Endodermal cell (in vitro differentiated cells): Measurements from ENCODE around the gene OR10H3. TPM values are rescaled to one million over a fixed set of nuclear protein-coding genes. Genes with fewer than 3 reads are reported as not detected.

Experiments
- DNase-seq: peaks from one replicate; pipeline ENCODE4 v3.0.0-alpha.2; 2017
- H3K27ac ChIP-seq: 2 replicates; pipeline ENCODE4 v1.5.1; 2013; ENCODE audit warnings: mild to moderate bottlenecking, low read depth, low read length, moderate library complexity
- H3K27me3 ChIP-seq: 2 replicates; pipeline ENCODE4 v1.6.1; 2013; ENCODE audit warnings: mild to moderate bottlenecking, low read length, moderate library complexity; ENCODE audit not compliant: insufficient read depth, control insufficient read depth, poor library complexity, severe bottlenecking
- H3K36me3 ChIP-seq: 2 replicates; pipeline ENCODE4 v1.7.0; 2013; ENCODE audit warnings: mild to moderate bottlenecking, low read length, moderate library complexity; ENCODE audit not compliant: control insufficient read depth, insufficient read depth
- H3K4me1 ChIP-seq: one replicate; pipeline ENCODE4 v1.7.0; 2013; ENCODE audit warnings: low read length; ENCODE audit not compliant: control insufficient read depth, insufficient read depth
- H3K4me3 ChIP-seq: 2 replicates; pipeline ENCODE4 v1.5.1; 2013; ENCODE audit warnings: mild to moderate bottlenecking, low read length, moderate library complexity
- H3K9ac ChIP-seq: 2 replicates; pipeline ENCODE4 v1.6.1; 2013; ENCODE audit warnings: mild to moderate bottlenecking, low read length, moderate library complexity; ENCODE audit not compliant: poor library complexity, severe bottlenecking; ENCODE audit errors: extremely low read depth
- H3K9me3 ChIP-seq: 2 replicates; pipeline ENCODE4 v1.6.1; 2013; ENCODE audit warnings: mild to moderate bottlenecking, low read length, moderate library complexity; ENCODE audit not compliant: control insufficient read depth
- H3K27ac Mint-ChIP-seq: 2 replicates; pipeline ENCODE4 v1.8.0; 2020; ENCODE audit warnings: mixed read lengths
- H3K27me3 Mint-ChIP-seq: 2 replicates; pipeline ENCODE4 v1.8.0; 2021; ENCODE audit warnings: mild to moderate bottlenecking, mixed read lengths; ENCODE audit not compliant: insufficient read depth
- H3K36me3 Mint-ChIP-seq: 2 replicates; pipeline ENCODE4 v1.8.0; 2020; ENCODE audit warnings: low read depth, mixed read lengths
- H3K4me1 Mint-ChIP-seq: 2 replicates; pipeline ENCODE4 v1.8.0; 2020; ENCODE audit warnings: mixed read lengths
- H3K4me3 Mint-ChIP-seq: 2 replicates; pipeline ENCODE4 v1.8.0; 2020; ENCODE audit warnings: mild to moderate bottlenecking, moderate library complexity, mixed read lengths
- H3K9me3 Mint-ChIP-seq: 2 replicates; pipeline ENCODE4 v1.8.0; 2020; ENCODE audit warnings: mild to moderate bottlenecking, mixed read lengths
- WGBS, 2 experiments: methylation state at CpG; one replicate each; pipeline versions ENCODE4 v1.1.5 to v1.1.7; 2013; ENCODE audit warnings: missing lambda C conversion rate in 2 of 2, mixed read lengths in 1 of 2; ENCODE audit not compliant: insufficient coverage in 1 of 2, insufficient read length in 1 of 2; 5-methylcytosine and 5-hydroxymethylcytosine counted together
- total RNA-seq, 2 donors: library from RNA; stranded (reverse); fragmentation: NEBNext Ultra II Directional in 1 of 2; extraction: Animal tissue kit (Norgen Biotek cat#: 25700) in 1 of 2; gene quantifications; 2 replicates in 1 of 2; 3 replicates in 1 of 2; pipeline ENCODE4 v1.2.1, GENCODE V29; 2021
- TF ChIP-seq, protein P1 (sequence below): fragments of 200-600 bp; sonication (generic); conservative IDR thresholded peaks from 2 replicates; pipeline ENCODE4 v1.5.0; 2021; ENCODE audit warnings: antibody characterized with exemption, mild to moderate bottlenecking

OR10H3 gene
- total RNA-seq, 2 donors from 2014 or later: not detected

DNA sequence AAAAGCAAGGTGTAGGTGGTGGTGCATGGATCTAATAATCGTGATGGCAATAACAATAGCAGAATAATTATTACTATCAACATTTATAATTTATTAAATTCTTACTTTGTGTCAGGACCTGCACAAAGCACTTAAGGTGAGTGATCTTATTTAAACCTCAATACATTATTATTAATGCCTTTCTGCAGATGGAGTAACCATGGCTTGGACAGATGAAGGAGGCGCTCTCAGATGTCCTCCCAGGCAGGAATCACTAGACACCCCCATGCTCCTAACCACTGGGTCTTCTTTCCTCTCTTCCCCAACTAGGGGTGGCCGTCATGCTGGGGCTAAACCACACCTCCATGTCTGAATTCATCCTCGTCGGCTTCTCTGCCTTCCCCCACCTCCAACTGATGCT, 10.1 kb upstream of the OR10H3 start, which contains the start of gene OR10H2:
Gene OR10H2, plus strand, starts transcription at position 301 of the 400 bp plus-strand sequence. Its CDS starts 20 bp downstream, at position 321.
- no peak within 1 kb of the TSS for H3K27ac Mint-ChIP-seq
- H3K36me3 Mint-ChIP-seq: no peaks in the 10 kb centered on the region
- H3K9me3 Mint-ChIP-seq: peaks cover 88% of the 10 kb centered on the region
- peaks cover 59% of the 10 kb centered on the region for H3K9me3 ChIP-seq
- H3K9ac ChIP-seq: no peak within 1 kb of the TSS
- H3K27ac ChIP-seq: no peak within 1 kb of the TSS
- H3K4me1 Mint-ChIP-seq: no peaks in the 10 kb centered on the region
- no peaks in the 10 kb centered on the region for H3K27me3 ChIP-seq
- DNase-seq: no peak
- 58 to 71% methylated on average over 2 to 4 of the region's 5 CpGs for WGBS, 2 experiments
- no peaks in the 10 kb centered on the region for H3K36me3 ChIP-seq
- no peak within 1 kb of the TSS for H3K4me3 ChIP-seq
- no peak within 1 kb of the TSS for H3K4me3 Mint-ChIP-seq
- H3K4me1 ChIP-seq: no peaks in the 10 kb centered on the region
- TF ChIP-seq, protein P1, sequence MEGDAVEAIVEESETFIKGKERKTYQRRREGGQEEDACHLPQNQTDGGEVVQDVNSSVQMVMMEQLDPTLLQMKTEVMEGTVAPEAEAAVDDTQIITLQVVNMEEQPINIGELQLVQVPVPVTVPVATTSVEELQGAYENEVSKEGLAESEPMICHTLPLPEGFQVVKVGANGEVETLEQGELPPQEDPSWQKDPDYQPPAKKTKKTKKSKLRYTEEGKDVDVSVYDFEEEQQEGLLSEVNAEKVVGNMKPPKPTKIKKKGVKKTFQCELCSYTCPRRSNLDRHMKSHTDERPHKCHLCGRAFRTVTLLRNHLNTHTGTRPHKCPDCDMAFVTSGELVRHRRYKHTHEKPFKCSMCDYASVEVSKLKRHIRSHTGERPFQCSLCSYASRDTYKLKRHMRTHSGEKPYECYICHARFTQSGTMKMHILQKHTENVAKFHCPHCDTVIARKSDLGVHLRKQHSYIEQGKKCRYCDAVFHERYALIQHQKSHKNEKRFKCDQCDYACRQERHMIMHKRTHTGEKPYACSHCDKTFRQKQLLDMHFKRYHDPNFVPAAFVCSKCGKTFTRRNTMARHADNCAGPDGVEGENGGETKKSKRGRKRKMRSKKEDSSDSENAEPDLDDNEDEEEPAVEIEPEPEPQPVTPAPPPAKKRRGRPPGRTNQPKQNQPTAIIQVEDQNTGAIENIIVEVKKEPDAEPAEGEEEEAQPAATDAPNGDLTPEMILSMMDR: no peak
- no peaks in the 10 kb centered on the region for H3K27me3 Mint-ChIP-seq

GRCh38 chr19:15730538-15730937, 7.2 kb upstream of the OR10H3 start:
- 22% methylated on average over 1 of the region's 1 CpG; no CpG with 5 or more reads in 1 of the 2 experiments for WGBS, 2 experiments

GRCh38 chr19:15732388-15732787, 5.4 kb upstream of the OR10H3 start:
- DNase-seq: no peak
- WGBS, 2 experiments: 0% methylated on average over 1 of the region's 1 CpG
- H3K9ac ChIP-seq: no peak overlapping the region
- H3K4me1 Mint-ChIP-seq: no peaks in the 10 kb centered on the region
- H3K36me3 Mint-ChIP-seq: no peaks in the 10 kb centered on the region
- H3K4me3 ChIP-seq: no peak overlapping the region
- peaks cover 89% of the 10 kb centered on the region for H3K9me3 Mint-ChIP-seq
- no peaks in the 10 kb centered on the region for H3K4me1 ChIP-seq
- H3K27me3 Mint-ChIP-seq: no peaks in the 10 kb centered on the region
- TF ChIP-seq, protein P1: no peak
- H3K27me3 ChIP-seq: no peaks in the 10 kb centered on the region
- H3K36me3 ChIP-seq: no peaks in the 10 kb centered on the region
- H3K4me3 Mint-ChIP-seq: no peak overlapping the region
- peaks cover 69% of the 10 kb centered on the region for H3K9me3 ChIP-seq
- no peak overlapping the region for H3K27ac ChIP-seq
- no peak overlapping the region for H3K27ac Mint-ChIP-seq

More at GRCh38 chr19:15730538-15730937, 7.2 kb upstream of the OR10H3 start:
- TF ChIP-seq, protein P1: no peak
- no peak overlapping the region for H3K4me3 ChIP-seq
- H3K9me3 Mint-ChIP-seq: peaks cover 95% of the 10 kb centered on the region
- H3K27ac ChIP-seq: no peak overlapping the region
- H3K36me3 ChIP-seq: no peaks in the 10 kb centered on the region
- H3K4me1 ChIP-seq: no peaks in the 10 kb centered on the region
- DNase-seq: no peak
- H3K9ac ChIP-seq: no peak overlapping the region
- H3K27me3 ChIP-seq: no peaks in the 10 kb centered on the region
- H3K4me3 Mint-ChIP-seq: no peak overlapping the region
- H3K4me1 Mint-ChIP-seq: no peaks in the 10 kb centered on the region
- H3K9me3 ChIP-seq: peaks cover 74% of the 10 kb centered on the region
- H3K27me3 Mint-ChIP-seq: no peaks in the 10 kb centered on the region
- no peak overlapping the region for H3K27ac Mint-ChIP-seq
- H3K36me3 Mint-ChIP-seq: no peaks in the 10 kb centered on the region
